Liver (tissue), 3 donors: ENCODE measurements around the gene CNIH1.
"Not testable (repeated sequence)": the region's sequence is repeated elsewhere in the genome, so short reads cannot be mapped to it uniquely, and the experiment has no call there.

Experiments
- ATF3 ChIP-seq: IDR thresholded peaks from 2 replicates; pipeline ENCODE4 v1.6.1; 2016; ENCODE audit warnings: antibody characterized with exemption
- CTCF ChIP-seq: fragments of 150-350 bp; IDR thresholded peaks from 2 replicates; pipeline ENCODE4 v1.5.1; 2017; ENCODE audit warnings: improper control_type of control experiment, low read depth, low read length; ENCODE audit not compliant: missing input control
- EGR1 ChIP-seq, 2 donors: IDR thresholded peaks; 2 replicates each; pipeline ENCODE4 v1.6.1; 2016 to 2018; ENCODE audit warnings: antibody characterized with exemption in 2 of 2, low read depth in 2 of 2
- FOXA1 ChIP-seq: IDR thresholded peaks from 2 replicates; pipeline ENCODE4 v1.6.1; 2016; ENCODE audit warnings: antibody characterized with exemption
- FOXA2 ChIP-seq: IDR thresholded peaks from 2 replicates; pipeline ENCODE4 v1.6.1; 2016; ENCODE audit warnings: antibody characterized with exemption
- JUND ChIP-seq, 2 donors: IDR thresholded peaks; 2 replicates each; pipeline ENCODE4 v1.6.1; 2016; ENCODE audit warnings: antibody characterized with exemption in 2 of 2
- MAX ChIP-seq: IDR thresholded peaks from 2 replicates; pipeline ENCODE4 v1.6.1; 2016; ENCODE audit warnings: antibody characterized with exemption
- RAD21 ChIP-seq, 2 donors: IDR thresholded peaks; 2 replicates each; pipeline ENCODE4 v1.6.1; 2016; ENCODE audit warnings: antibody characterized with exemption in 2 of 2, mild to moderate bottlenecking in 2 of 2
- REST ChIP-seq: IDR thresholded peaks from 2 replicates; pipeline ENCODE4 v1.6.1; 2016; ENCODE audit warnings: antibody characterized with exemption, mild to moderate bottlenecking
- SP1 ChIP-seq: IDR thresholded peaks from 2 replicates; pipeline ENCODE4 v1.6.1; 2018; ENCODE audit warnings: antibody characterized with exemption, mild to moderate bottlenecking
- YY1 ChIP-seq: IDR thresholded peaks from 2 replicates; pipeline ENCODE4 v1.6.1; 2016; ENCODE audit warnings: antibody characterized with exemption, mild to moderate bottlenecking
- ZBTB33 ChIP-seq: IDR thresholded peaks from 2 replicates; pipeline ENCODE4 v1.6.1; 2016; ENCODE audit warnings: antibody characterized with exemption
- donor health status: healthy.
- donor health status: healthy.

- TF ChIP-seq YY1; REST; ATF3; CTCF; MAX; FOXA1; EGR1 (IDR thresholded peaks at IDR 0.05; ENCODE audit: low read depth in 2 of 2); SP1; FOXA2; JUND (IDR thresholded peaks at IDR 0.05); RAD21 (IDR thresholded peaks at IDR 0.05); ZBTB33: not testable (repeated sequence)
Observed at GRCh38 chr14:54456820-54457608, 15.8 kb upstream of the CNIH1 start.
